WTC11 (cell line): ENCODE measurements around the gene POMGNT1. TPM values are rescaled to one million over a fixed set of nuclear protein-coding genes. Genes with fewer than 3 reads are reported as not detected.

Experiments used
- ATAC-seq: fragments of 200-7000 bp; cut with Tn5 transposase; 2 replicates; pipeline ENCODE4 v1.10.0; 2021; ENCODE audit warnings: mild to moderate bottlenecking, moderate library complexity
- CTCF ChIA-PET: fragments of 300-600 bp; sonication (Branson Sonifier 250); formaldehyde crosslinking; loops from one replicate; lab custom pipeline; 2021; ENCODE audit warnings: antibody characterized with exemption; lab: Charles Lee
- POLR2A ChIA-PET: fragments of 350-600 bp; sonication (Branson Sonifier 250); formaldehyde crosslinking; loops from one replicate; lab custom pipeline; 2021; ENCODE audit warnings: antibody characterized with exemption; lab: Charles Lee
- DNase-seq: peaks from one replicate; pipeline ENCODE4 v3.0.0; 2021; ENCODE audit warnings: low spot score
- H3K27ac Mint-ChIP-seq: 2 replicates; pipeline ENCODE4 v1.8.0; 2021; ENCODE audit warnings: mixed read lengths
- H3K27me3 Mint-ChIP-seq: 2 replicates; pipeline ENCODE4 v1.8.0; 2021; ENCODE audit warnings: low read depth, mild to moderate bottlenecking, moderate library complexity, mixed read lengths
- H3K36me3 Mint-ChIP-seq: 2 replicates; pipeline ENCODE4 v1.8.0; 2021; ENCODE audit warnings: mixed read lengths
- H3K4me1 Mint-ChIP-seq: 2 replicates; pipeline ENCODE4 v1.8.0; 2022; ENCODE audit warnings: mixed read lengths
- H3K4me3 Mint-ChIP-seq: 2 replicates; pipeline ENCODE4 v1.8.0; 2021; ENCODE audit warnings: mild to moderate bottlenecking, moderate library complexity, mixed read lengths
- H3K9me3 Mint-ChIP-seq: 2 replicates; pipeline ENCODE4 v1.8.0; 2021; ENCODE audit warnings: mixed read lengths
- CBFB ChIP-seq: sonication (generic); formaldehyde crosslinking; IDR thresholded peaks from 2 replicates; pipeline ENCODE4 v1.8.1; 2022; ENCODE audit warnings: mild to moderate bottlenecking, low read depth, missing genetic modification reagents
- ELF4 ChIP-seq: sonication (generic); formaldehyde crosslinking; IDR thresholded peaks from 2 replicates; pipeline ENCODE4 v1.8.1; 2022; ENCODE audit warnings: low read depth, mild to moderate bottlenecking, moderate library complexity, missing genetic modification reagents
- FOXK1 ChIP-seq: sonication (generic); formaldehyde crosslinking; IDR thresholded peaks from 2 replicates; pipeline ENCODE4 v1.8.0; 2022; ENCODE audit warnings: mild to moderate bottlenecking, moderate library complexity, missing genetic modification reagents
- GRHL2 ChIP-seq: fragments of 250-450 bp; sonication (Bioruptor Pico); IDR thresholded peaks from 2 replicates; pipeline ENCODE4 v1.8.0; 2022; ENCODE audit warnings: mild to moderate bottlenecking, moderate library complexity; ENCODE audit not compliant: insufficient replicate concordance, severe bottlenecking
- HMGA2 ChIP-seq: fragments of 250-450 bp; sonication (Bioruptor Pico); IDR thresholded peaks from 2 replicates; pipeline ENCODE4 v1.4.0; 2021; ENCODE audit warnings: mild to moderate bottlenecking, moderate library complexity
- RORB ChIP-seq: fragments of 250-450 bp; sonication (Bioruptor Pico); IDR thresholded peaks from 2 replicates; pipeline ENCODE4 v1.9.0; 2021; ENCODE audit warnings: mild to moderate bottlenecking
- TCF7 ChIP-seq: sonication (generic); formaldehyde crosslinking; IDR thresholded peaks from 2 replicates; pipeline ENCODE4 v1.8.0; 2022; ENCODE audit warnings: mild to moderate bottlenecking, low read depth, missing genetic modification reagents, moderate library complexity
- total RNA-seq: library from RNA; stranded (reverse); gene quantifications from 3 replicates; pipeline ENCODE4 v1.2.3, GENCODE V29; 2021
- TF ChIP-seq, protein P1 (sequence below): sonication (generic); formaldehyde crosslinking; IDR thresholded peaks from 2 replicates; pipeline ENCODE4 v1.8.1; 2023; ENCODE audit warnings: mild to moderate bottlenecking, moderate library complexity, missing genetic modification reagents
- TF ChIP-seq, protein P2 (sequence below): sonication (generic); formaldehyde crosslinking; IDR thresholded peaks from 2 replicates; pipeline ENCODE4 v1.8.1; 2023; ENCODE audit warnings: mild to moderate bottlenecking, missing genetic modification reagents
- TF ChIP-seq, protein P3 (sequence below): fragments of 250-450 bp; sonication (Bioruptor Pico); IDR thresholded peaks from 2 replicates; pipeline ENCODE4 v1.9.0; 2021; ENCODE audit warnings: mild to moderate bottlenecking
- TF ChIP-seq, protein P4 (sequence below): sonication (generic); formaldehyde crosslinking; IDR thresholded peaks from 2 replicates; pipeline ENCODE4 v1.8.0; 2022; ENCODE audit warnings: mild to moderate bottlenecking, missing genetic modification reagents
- TF ChIP-seq, protein P5 (sequence below): fragments of 250-450 bp; sonication (Bioruptor Pico); IDR thresholded peaks from 2 replicates; pipeline ENCODE4 v1.9.0; 2021; ENCODE audit warnings: mild to moderate bottlenecking
- TF ChIP-seq, protein P6 (sequence below): fragments of 250-450 bp; sonication (Bioruptor Pico); IDR thresholded peaks from 2 replicates; pipeline ENCODE4 v1.8.0; 2021; ENCODE audit warnings: mild to moderate bottlenecking
- TF ChIP-seq, protein P7 (sequence below): sonication (generic); formaldehyde crosslinking; IDR thresholded peaks from 2 replicates; pipeline ENCODE4 v1.8.1; 2023; ENCODE audit warnings: mild to moderate bottlenecking, missing genetic modification reagents, borderline replicate concordance

Gene POMGNT1
- total RNA-seq, 1 experiment from 2014 or later, result 42.5 TPM

DNA sequence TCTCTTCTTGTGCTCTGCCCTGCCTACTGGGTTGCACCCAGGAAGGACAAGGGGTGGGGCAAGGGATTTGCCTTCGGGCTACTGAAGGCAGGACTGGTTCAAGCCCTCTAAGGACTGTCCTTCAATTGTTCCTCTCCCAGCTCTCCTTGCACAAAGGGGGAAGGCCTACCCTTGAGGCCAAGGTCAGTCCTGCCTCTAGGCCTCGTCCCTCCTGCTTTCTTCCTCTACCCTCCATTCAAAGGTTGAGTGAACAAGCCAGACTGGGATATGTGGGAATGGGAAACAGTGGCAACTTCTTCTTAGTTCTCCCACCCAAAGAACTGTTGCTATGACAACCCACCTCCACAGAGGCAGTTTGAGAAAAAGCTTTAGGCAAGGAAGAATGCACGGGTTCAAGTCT lies 7.6 kb upstream of the POMGNT1 start:
- Mint-ChIP-seq H3K4me3 (no peak overlapping the region), H3K27ac (no peak overlapping the region), H3K36me3 (no peaks in the 10 kb centered on the region), H3K4me1 (peaks cover 24% of the 10 kb centered on the region), H3K27me3 (no peaks in the 10 kb centered on the region; the same call in 1 of the 2 replicates), H3K9me3 (no peaks in the 10 kb centered on the region)
- TF ChIP-seq TCF7 (CRISPR knock-in tag) (no peak), FOXK1 (CRISPR knock-in tag) (no peak)
- TF ChIP-seq, protein P1, sequence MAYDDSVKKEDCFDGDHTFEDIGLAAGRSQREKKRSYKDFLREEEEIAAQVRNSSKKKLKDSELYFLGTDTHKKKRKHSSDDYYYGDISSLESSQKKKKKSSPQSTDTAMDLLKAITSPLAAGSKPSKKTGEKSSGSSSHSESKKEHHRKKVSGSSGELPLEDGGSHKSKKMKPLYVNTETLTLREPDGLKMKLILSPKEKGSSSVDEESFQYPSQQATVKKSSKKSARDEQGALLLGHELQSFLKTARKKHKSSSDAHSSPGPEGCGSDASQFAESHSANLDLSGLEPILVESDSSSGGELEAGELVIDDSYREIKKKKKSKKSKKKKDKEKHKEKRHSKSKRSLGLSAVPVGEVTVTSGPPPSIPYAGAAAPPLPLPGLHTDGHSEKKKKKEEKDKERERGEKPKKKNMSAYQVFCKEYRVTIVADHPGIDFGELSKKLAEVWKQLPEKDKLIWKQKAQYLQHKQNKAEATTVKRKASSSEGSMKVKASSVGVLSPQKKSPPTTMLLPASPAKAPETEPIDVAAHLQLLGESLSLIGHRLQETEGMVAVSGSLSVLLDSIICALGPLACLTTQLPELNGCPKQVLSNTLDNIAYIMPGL (CRISPR knock-in tag), result no peak
- CTCF ChIA-PET, result interaction anchor here (7.2 kb wide), 1 partner anchor 19 kb away, joined by 67 read pairs; no protein-coding TSS in a partner anchor
- POLR2A ChIA-PET, result no interaction called here
- DNase-seq (no peak), ATAC-seq (no peak)

DNA sequence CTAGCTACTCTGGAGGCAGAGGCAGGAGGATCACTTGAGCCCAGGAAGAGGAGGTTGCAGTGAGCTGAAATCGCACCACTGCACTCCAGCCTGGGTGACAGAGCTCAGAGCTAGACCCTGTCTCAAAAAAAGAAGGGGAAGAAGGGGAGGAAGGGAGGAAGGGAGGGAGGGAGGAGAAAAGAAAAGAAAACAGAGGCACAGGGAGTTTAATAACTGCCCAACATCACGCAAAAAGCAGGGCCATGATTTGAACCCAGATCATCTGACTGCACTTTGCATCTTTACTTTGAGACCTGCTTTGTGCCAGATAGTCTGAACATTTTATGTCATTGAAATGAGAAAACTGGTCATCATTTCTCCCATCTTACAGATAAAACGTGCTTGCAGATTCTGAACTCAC lies 6.9 kb upstream of the POMGNT1 start:
- H3K27me3 Mint-ChIP-seq, result no peaks in the 10 kb centered on the region; the same call in 1 of the 2 replicates
- H3K4me1 Mint-ChIP-seq, result peaks cover 24% of the 10 kb centered on the region
- no peaks in the 10 kb centered on the region for H3K9me3 Mint-ChIP-seq
- ChIA-PET POLR2A (no interaction called here), CTCF (interaction anchor here (7.2 kb wide), 1 partner anchor 19 kb away, joined by 67 read pairs; no protein-coding TSS in a partner anchor)
- H3K36me3 Mint-ChIP-seq, result no peaks in the 10 kb centered on the region
- DNase-seq (no peak), ATAC-seq (no peak)
- no peak overlapping the region for H3K27ac Mint-ChIP-seq
- peak overlapping the region; percentile 24; the same call in 1 of the 2 replicates for H3K4me3 Mint-ChIP-seq
- TF ChIP-seq, protein P2, sequence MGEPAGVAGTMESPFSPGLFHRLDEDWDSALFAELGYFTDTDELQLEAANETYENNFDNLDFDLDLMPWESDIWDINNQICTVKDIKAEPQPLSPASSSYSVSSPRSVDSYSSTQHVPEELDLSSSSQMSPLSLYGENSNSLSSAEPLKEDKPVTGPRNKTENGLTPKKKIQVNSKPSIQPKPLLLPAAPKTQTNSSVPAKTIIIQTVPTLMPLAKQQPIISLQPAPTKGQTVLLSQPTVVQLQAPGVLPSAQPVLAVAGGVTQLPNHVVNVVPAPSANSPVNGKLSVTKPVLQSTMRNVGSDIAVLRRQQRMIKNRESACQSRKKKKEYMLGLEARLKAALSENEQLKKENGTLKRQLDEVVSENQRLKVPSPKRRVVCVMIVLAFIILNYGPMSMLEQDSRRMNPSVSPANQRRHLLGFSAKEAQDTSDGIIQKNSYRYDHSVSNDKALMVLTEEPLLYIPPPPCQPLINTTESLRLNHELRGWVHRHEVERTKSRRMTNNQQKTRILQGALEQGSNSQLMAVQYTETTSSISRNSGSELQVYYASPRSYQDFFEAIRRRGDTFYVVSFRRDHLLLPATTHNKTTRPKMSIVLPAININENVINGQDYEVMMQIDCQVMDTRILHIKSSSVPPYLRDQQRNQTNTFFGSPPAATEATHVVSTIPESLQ, result no peak
- TF ChIP-seq, protein P3, sequence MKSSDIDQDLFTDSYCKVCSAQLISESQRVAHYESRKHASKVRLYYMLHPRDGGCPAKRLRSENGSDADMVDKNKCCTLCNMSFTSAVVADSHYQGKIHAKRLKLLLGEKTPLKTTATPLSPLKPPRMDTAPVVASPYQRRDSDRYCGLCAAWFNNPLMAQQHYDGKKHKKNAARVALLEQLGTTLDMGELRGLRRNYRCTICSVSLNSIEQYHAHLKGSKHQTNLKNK (CRISPR knock-in tag), result no peak
- TF ChIP-seq, protein P4, sequence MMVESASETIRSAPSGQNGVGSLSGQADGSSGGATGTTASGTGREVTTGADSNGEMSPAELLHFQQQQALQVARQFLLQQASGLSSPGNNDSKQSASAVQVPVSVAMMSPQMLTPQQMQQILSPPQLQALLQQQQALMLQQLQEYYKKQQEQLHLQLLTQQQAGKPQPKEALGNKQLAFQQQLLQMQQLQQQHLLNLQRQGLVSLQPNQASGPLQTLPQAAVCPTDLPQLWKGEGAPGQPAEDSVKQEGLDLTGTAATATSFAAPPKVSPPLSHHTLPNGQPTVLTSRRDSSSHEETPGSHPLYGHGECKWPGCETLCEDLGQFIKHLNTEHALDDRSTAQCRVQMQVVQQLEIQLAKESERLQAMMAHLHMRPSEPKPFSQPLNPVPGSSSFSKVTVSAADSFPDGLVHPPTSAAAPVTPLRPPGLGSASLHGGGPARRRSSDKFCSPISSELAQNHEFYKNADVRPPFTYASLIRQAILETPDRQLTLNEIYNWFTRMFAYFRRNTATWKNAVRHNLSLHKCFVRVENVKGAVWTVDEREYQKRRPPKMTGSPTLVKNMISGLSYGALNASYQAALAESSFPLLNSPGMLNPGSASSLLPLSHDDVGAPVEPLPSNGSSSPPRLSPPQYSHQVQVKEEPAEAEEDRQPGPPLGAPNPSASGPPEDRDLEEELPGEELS (CRISPR knock-in tag), result no peak
- TF ChIP-seq, protein P5, sequence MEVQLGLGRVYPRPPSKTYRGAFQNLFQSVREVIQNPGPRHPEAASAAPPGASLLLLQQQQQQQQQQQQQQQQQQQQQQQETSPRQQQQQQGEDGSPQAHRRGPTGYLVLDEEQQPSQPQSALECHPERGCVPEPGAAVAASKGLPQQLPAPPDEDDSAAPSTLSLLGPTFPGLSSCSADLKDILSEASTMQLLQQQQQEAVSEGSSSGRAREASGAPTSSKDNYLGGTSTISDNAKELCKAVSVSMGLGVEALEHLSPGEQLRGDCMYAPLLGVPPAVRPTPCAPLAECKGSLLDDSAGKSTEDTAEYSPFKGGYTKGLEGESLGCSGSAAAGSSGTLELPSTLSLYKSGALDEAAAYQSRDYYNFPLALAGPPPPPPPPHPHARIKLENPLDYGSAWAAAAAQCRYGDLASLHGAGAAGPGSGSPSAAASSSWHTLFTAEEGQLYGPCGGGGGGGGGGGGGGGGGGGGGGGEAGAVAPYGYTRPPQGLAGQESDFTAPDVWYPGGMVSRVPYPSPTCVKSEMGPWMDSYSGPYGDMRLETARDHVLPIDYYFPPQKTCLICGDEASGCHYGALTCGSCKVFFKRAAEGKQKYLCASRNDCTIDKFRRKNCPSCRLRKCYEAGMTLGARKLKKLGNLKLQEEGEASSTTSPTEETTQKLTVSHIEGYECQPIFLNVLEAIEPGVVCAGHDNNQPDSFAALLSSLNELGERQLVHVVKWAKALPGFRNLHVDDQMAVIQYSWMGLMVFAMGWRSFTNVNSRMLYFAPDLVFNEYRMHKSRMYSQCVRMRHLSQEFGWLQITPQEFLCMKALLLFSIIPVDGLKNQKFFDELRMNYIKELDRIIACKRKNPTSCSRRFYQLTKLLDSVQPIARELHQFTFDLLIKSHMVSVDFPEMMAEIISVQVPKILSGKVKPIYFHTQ (CRISPR knock-in tag), result no peak
- TF ChIP-seq ELF4 (CRISPR knock-in tag), result no peak
- TF ChIP-seq GRHL2 (CRISPR knock-in tag), result no peak

DNA sequence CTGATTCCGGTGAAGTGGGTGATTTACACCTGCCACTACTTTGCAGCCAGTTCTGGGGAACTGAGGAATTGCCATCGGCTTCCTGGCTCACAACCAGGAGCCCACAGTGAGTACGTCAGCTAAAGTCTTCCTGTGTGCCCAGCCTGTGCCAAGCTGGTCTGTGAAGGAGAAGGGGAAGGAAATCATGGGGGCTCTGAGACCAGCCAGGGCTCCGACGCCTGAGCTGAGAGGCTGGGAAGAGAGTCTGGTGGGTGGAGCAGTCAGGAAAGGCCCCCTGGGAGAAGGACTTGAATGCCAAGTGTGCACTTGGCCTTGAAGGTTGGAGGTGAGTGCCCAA lies 6.1 kb upstream of the POMGNT1 start:
- ChIA-PET CTCF (interaction anchor here (1.4 to 7.2 kb wide), 2 partner anchors 20 to 23 kb away, joined by 4 to 67 read pairs; no protein-coding TSS in a partner anchor), POLR2A (no interaction called here)
- peaks cover 26% of the 10 kb centered on the region for H3K4me1 Mint-ChIP-seq
- no peaks in the 10 kb centered on the region; the same call in 1 of the 2 replicates for H3K27me3 Mint-ChIP-seq
- H3K27ac Mint-ChIP-seq, result no peak overlapping the region
- no peak for ATAC-seq
- no peak for DNase-seq
- no peaks in the 10 kb centered on the region for H3K36me3 Mint-ChIP-seq
- peak overlapping the region; percentile 81 for H3K4me3 Mint-ChIP-seq
- H3K9me3 Mint-ChIP-seq, result no peaks in the 10 kb centered on the region
- TF ChIP-seq, protein P6, sequence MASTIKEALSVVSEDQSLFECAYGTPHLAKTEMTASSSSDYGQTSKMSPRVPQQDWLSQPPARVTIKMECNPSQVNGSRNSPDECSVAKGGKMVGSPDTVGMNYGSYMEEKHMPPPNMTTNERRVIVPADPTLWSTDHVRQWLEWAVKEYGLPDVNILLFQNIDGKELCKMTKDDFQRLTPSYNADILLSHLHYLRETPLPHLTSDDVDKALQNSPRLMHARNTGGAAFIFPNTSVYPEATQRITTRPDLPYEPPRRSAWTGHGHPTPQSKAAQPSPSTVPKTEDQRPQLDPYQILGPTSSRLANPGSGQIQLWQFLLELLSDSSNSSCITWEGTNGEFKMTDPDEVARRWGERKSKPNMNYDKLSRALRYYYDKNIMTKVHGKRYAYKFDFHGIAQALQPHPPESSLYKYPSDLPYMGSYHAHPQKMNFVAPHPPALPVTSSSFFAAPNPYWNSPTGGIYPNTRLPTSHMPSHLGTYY (CRISPR knock-in tag), result no peak
- TF ChIP-seq ELF4 (CRISPR knock-in tag) (no peak), RORB (CRISPR knock-in tag) (no peak), HMGA2 (no peak), CBFB (CRISPR knock-in tag) (no peak)
- TF ChIP-seq, protein P7, sequence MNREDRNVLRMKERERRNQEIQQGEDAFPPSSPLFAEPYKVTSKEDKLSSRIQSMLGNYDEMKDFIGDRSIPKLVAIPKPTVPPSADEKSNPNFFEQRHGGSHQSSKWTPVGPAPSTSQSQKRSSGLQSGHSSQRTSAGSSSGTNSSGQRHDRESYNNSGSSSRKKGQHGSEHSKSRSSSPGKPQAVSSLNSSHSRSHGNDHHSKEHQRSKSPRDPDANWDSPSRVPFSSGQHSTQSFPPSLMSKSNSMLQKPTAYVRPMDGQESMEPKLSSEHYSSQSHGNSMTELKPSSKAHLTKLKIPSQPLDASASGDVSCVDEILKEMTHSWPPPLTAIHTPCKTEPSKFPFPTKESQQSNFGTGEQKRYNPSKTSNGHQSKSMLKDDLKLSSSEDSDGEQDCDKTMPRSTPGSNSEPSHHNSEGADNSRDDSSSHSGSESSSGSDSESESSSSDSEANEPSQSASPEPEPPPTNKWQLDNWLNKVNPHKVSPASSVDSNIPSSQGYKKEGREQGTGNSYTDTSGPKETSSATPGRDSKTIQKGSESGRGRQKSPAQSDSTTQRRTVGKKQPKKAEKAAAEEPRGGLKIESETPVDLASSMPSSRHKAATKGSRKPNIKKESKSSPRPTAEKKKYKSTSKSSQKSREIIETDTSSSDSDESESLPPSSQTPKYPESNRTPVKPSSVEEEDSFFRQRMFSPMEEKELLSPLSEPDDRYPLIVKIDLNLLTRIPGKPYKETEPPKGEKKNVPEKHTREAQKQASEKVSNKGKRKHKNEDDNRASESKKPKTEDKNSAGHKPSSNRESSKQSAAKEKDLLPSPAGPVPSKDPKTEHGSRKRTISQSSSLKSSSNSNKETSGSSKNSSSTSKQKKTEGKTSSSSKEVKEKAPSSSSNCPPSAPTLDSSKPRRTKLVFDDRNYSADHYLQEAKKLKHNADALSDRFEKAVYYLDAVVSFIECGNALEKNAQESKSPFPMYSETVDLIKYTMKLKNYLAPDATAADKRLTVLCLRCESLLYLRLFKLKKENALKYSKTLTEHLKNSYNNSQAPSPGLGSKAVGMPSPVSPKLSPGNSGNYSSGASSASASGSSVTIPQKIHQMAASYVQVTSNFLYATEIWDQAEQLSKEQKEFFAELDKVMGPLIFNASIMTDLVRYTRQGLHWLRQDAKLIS (CRISPR knock-in tag), result no peak
- TF ChIP-seq, protein P3 (CRISPR knock-in tag), result no peak
